Ishikawa (cell line): ENCODE measurements around the gene IPO9.

Experiments used
- CEBPB ChIP-seq: IDR thresholded peaks from 2 replicates; pipeline ENCODE4 v1.6.1; 2012
- CREB1 ChIP-seq: IDR thresholded peaks from 2 replicates; pipeline ENCODE4 v1.6.1; 2012; ENCODE audit warnings: low read depth
- EGR1 ChIP-seq: IDR thresholded peaks from 2 replicates; pipeline ENCODE4 v1.6.1; 2012
- EP300 ChIP-seq: IDR thresholded peaks from 2 replicates; pipeline ENCODE4 v1.6.1; 2012; ENCODE audit warnings: borderline replicate concordance
- FOXM1 ChIP-seq: IDR thresholded peaks from 2 replicates; pipeline ENCODE4 v1.6.1; 2012; ENCODE audit warnings: low read depth, borderline replicate concordance
- NFIC ChIP-seq: IDR thresholded peaks from 2 replicates; pipeline ENCODE4 v1.6.1; 2012
- RAD21 ChIP-seq: IDR thresholded peaks from 2 replicates; pipeline ENCODE4 v1.6.1; 2012; ENCODE audit warnings: low read depth
- TAF1 ChIP-seq: IDR thresholded peaks from 2 replicates; pipeline ENCODE4 v1.6.1; 2012; ENCODE audit warnings: low read depth, mild to moderate bottlenecking
- TCF12 ChIP-seq: IDR thresholded peaks from 2 replicates; pipeline ENCODE4 v1.6.1; 2012; ENCODE audit warnings: low read depth
- TEAD4 ChIP-seq: IDR thresholded peaks from 2 replicates; pipeline ENCODE4 v1.6.1; 2012
- YY1 ChIP-seq: IDR thresholded peaks from 2 replicates; pipeline ENCODE4 v1.6.1; 2012; ENCODE audit warnings: low read depth
- ZBTB7A ChIP-seq: IDR thresholded peaks from 2 replicates; pipeline ENCODE4 v1.6.1; 2012; ENCODE audit warnings: low read depth
- TF ChIP-seq, protein P1 (sequence below): IDR thresholded peaks from 2 replicates; pipeline ENCODE4 v1.6.1; 2012
- TF ChIP-seq, protein P2 (sequence below): IDR thresholded peaks from 2 replicates; pipeline ENCODE4 v1.6.1; 2012; ENCODE audit warnings: low read depth, mild to moderate bottlenecking
- TF ChIP-seq, protein P3 (sequence below): IDR thresholded peaks from 2 replicates; pipeline ENCODE4 v1.6.1; 2012

IPO9 gene

DNA sequence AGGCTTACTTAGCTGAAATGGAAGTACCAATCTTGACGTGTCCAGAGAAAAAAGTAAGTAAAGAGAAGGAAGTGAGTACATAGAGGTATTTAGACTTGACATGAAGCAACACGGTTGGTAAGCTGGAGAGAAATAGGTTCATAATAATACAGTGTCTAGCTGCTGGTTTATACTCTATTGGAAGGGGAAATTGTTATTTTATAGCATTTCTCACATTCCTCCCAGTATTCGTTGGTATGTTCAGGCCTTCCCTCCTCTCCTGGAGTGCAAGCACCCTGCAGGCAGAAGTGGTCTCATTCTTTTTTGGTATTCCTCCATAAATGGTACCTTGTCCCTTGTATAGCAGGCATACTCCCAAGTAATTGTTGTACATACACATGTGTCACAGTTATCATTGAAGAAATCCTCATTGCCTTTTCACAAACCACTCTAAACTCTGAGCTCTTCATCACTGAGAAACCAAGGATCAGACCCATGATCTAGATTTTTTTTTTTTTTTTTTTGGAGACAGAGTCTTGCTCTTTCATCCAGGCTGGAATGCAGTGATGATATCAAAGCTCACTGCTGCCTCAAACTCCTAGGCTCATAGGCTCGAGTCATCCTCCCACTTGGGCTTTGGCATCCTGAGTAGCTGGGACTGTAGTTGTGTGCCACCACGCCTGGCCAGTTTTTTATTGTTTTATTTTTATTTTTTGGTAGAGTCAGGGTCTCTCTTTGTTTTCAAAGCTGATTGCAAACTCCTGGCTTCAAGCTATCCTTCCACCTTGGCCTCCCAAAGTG is 9.8 kb upstream of the IPO9 start:
- no peak for TF ChIP-seq FOXM1
- TF ChIP-seq NFIC, result no peak
- TF ChIP-seq CREB1, result no peak
- no peak for TF ChIP-seq RAD21
- TF ChIP-seq, protein P1, sequence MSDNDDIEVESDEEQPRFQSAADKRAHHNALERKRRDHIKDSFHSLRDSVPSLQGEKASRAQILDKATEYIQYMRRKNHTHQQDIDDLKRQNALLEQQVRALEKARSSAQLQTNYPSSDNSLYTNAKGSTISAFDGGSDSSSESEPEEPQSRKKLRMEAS, result no peak
- no peak for TF ChIP-seq TCF12
- TF ChIP-seq CEBPB, result no peak
- no peak for TF ChIP-seq TEAD4
- TF ChIP-seq, protein P2, sequence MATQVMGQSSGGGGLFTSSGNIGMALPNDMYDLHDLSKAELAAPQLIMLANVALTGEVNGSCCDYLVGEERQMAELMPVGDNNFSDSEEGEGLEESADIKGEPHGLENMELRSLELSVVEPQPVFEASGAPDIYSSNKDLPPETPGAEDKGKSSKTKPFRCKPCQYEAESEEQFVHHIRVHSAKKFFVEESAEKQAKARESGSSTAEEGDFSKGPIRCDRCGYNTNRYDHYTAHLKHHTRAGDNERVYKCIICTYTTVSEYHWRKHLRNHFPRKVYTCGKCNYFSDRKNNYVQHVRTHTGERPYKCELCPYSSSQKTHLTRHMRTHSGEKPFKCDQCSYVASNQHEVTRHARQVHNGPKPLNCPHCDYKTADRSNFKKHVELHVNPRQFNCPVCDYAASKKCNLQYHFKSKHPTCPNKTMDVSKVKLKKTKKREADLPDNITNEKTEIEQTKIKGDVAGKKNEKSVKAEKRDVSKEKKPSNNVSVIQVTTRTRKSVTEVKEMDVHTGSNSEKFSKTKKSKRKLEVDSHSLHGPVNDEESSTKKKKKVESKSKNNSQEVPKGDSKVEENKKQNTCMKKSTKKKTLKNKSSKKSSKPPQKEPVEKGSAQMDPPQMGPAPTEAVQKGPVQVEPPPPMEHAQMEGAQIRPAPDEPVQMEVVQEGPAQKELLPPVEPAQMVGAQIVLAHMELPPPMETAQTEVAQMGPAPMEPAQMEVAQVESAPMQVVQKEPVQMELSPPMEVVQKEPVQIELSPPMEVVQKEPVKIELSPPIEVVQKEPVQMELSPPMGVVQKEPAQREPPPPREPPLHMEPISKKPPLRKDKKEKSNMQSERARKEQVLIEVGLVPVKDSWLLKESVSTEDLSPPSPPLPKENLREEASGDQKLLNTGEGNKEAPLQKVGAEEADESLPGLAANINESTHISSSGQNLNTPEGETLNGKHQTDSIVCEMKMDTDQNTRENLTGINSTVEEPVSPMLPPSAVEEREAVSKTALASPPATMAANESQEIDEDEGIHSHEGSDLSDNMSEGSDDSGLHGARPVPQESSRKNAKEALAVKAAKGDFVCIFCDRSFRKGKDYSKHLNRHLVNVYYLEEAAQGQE, result no peak
- no peak for TF ChIP-seq ZBTB7A
- no peak for TF ChIP-seq EGR1
- TF ChIP-seq TAF1, result no peak
- TF ChIP-seq YY1, result no peak
- no peak for TF ChIP-seq EP300

- TF ChIP-seq RAD21, result no peak
- no peak for TF ChIP-seq TAF1
Observed at GRCh38 chr1:201820413-201820812, 8.5 kb upstream of the IPO9 start.

GRCh38 chr1:201825245-201825644 is 3.7 kb upstream of the IPO9 start:
- TF ChIP-seq RAD21, result no peak
- no peak for TF ChIP-seq CEBPB
- TF ChIP-seq, protein P3, sequence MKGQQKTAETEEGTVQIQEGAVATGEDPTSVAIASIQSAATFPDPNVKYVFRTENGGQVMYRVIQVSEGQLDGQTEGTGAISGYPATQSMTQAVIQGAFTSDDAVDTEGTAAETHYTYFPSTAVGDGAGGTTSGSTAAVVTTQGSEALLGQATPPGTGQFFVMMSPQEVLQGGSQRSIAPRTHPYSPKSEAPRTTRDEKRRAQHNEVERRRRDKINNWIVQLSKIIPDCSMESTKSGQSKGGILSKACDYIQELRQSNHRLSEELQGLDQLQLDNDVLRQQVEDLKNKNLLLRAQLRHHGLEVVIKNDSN, result no peak
- TF ChIP-seq, protein P1, result no peak
- TF ChIP-seq ZBTB7A, result no peak

DNA sequence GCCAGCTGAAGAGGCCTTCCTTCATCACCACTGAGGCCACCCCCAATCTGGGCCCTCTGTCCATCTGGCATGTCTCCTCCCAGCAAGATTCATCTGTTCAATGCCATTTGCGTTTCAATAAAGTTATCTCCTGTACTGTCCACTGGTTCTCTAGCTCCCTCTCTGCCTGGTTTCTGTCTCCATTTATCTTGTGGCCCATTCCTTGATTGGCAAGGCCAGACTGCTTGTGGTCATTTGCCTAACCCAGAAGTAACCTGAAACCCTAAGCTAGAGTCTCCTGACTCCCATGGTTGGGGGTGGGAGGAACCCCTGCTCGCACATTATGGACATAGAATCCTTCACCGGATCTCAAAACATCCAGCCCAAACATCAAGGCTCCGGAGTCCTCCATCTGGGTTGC is 2.1 kb upstream of the IPO9 start:
- no peak for TF ChIP-seq ZBTB7A
- TF ChIP-seq EGR1, result no peak
- TF ChIP-seq TAF1, result no peak
- TF ChIP-seq, protein P3, result no peak
- no peak for TF ChIP-seq RAD21
- no peak for TF ChIP-seq EP300
- TF ChIP-seq CEBPB, result no peak
- no peak for TF ChIP-seq TCF12
- TF ChIP-seq FOXM1, result no peak
- TF ChIP-seq, protein P2, result no peak
- TF ChIP-seq CREB1, result no peak
- TF ChIP-seq NFIC, result no peak
- TF ChIP-seq, protein P1, result no peak
- TF ChIP-seq TEAD4, result no peak
- TF ChIP-seq YY1, result no peak

GRCh38 chr1:201827321-201828216 is 1.4 kb upstream of the IPO9 start:
- TF ChIP-seq EGR1 (no peak), TCF12 (no peak), ZBTB7A (no peak), EP300 (no peak), TEAD4 (no peak), CEBPB (no peak)
